Esophagus muscularis mucosa (tissue), 3 donors: ENCODE data around the gene NTRK3.

Experiments
- CTCF ChIP-seq, 3 experiments: fragments of 200-600 bp in 2 of 3; fragments of 450-650 bp in 1 of 3; sonication (generic) in 2 of 3; IDR thresholded peaks; one replicate each; pipeline ENCODE4 v1.5.1; 2017 to 2019; ENCODE audit warnings: antibody characterized with exemption in 3 of 3, mild to moderate bottlenecking in 2 of 3, moderate library complexity in 1 of 3
- POLR2A ChIP-seq: fragments of 450-650 bp; IDR thresholded peaks from one replicate; pipeline ENCODE4 v1.6.1; 2017; ENCODE audit warnings: antibody characterized with exemption, moderate library complexity, mild to moderate bottlenecking, low read depth
- POLR2AphosphoS5 ChIP-seq, 2 donors: sonication (generic); formaldehyde crosslinking; IDR thresholded peaks; one replicate each; pipeline ENCODE4 v1.6.1; 2017; ENCODE audit warnings: antibody characterized with exemption in 2 of 2

- TF ChIP-seq CTCF (IDR thresholded peaks at IDR 0.05) (no peak), POLR2A (no peak), POLR2AphosphoS5 (IDR thresholded peaks at IDR 0.05) (no peak)
Observed at GRCh38 chr15:87841426-87841998, 415.0 kb downstream of the NTRK3 start.
